ENCODE measurements around the gene VASP.
"Not testable (repeated sequence)": the region's sequence is repeated elsewhere in the genome, so short reads cannot be mapped to it uniquely, and the experiment has no call there.

VASP gene

GRCh38 chr19:45497791-45498190 is 9.5 kb upstream of the VASP start:
- DNase-seq (ENCODE audit: low spot score): no peak

DNA sequence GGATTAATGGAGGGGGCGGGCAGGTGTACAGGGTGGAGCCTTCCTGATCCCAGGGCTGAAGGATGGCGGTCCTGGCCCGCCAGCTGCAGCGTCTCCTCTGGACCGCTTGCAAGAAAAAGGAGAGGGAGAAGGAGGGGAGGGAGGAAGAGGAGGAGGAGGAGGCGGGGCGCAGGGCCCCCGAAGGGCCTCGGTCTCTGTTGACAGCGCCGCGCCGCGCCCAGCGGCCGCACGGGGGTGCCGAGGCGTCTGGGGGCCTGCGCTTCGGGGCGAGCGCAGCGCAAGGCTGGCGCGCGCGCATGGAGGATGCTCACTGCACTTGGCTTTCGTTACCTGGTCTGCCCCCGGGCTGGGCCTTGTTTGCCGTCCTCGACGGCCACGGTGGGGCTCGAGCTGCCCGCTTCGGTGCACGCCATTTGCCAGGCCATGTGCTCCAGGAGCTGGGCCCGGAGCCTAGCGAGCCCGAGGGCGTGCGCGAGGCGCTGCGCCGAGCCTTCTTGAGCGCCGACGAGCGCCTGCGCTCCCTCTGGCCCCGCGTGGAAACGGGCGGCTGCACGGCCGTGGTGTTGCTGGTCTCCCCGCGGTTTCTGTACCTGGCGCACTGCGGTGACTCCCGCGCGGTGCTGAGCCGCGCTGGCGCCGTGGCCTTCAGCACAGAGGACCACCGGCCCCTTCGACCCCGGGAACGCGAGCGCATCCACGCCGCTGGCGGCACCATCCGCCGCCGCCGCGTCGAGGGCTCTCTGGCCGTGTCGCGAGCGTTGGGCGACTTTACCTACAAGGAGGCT is 8.7 kb upstream of the VASP start, which contains the start of gene PPM1N:
TSS of gene PPM1N (plus strand) at position 33 of the 785 bp plus-strand sequence. CDS start at position 63, 30 bp downstream.
- DNase-seq (ENCODE audit: low spot score): no peak

GRCh38 chr19:45499196-45500180 is 7.8 kb upstream of the VASP start:
- no peak for DNase-seq (ENCODE audit: low spot score)

DNA sequence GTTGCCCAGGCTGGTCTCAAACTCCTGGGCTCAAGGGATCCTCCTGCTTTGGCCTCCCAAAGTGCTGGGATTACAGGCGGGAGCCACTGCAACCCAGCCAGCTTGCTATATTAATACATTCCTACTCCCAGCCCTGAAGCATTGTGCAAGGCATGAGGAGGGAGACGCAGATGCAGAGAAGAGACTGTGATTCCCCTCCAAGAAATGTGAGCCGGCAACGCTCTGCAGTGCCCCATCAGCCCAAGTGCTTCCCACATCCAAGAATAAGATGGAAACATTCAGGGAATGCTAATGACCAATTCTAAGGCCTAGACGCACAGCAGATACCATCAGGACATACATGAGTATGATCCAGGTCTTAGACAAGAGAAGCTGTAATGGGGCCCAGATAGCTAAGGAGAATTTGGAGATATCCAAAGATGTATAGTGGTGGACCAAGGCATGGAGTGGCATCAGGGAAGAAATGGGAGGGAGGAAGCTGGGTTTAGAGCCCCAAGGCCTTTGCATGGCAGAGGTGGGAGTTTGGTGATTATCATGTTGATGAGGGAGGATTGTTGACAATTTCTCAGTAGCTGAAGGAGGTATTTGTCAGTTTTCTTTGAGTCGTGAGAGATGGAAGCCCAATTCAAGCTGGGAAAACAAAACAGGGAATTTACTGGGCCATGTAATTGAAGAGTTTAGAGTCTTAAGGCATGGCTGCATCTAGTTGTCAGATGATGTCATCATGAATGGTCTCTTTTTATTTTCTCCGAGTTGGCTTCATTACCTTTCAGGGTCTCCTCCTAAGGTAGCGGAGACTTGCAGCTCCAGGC is 6.2 kb upstream of the VASP start:
- no peak for DNase-seq (ENCODE audit: low spot score)

DNA sequence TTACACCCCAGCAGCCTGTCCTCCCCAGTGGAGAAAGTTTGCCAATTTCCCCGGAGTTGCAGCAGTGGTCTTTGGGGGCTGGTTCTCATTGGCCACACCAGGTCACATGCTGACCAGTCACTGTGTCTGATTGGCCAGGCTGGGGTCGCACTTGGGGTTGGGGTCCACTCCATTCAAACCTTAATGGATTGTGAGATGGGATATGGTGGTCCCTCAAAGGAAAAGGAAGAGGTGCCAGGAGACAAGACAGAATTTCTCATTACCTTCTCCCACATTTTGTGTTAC is 5.6 kb upstream of the VASP start:
- DNase-seq (ENCODE audit: low spot score): no peak

DNA sequence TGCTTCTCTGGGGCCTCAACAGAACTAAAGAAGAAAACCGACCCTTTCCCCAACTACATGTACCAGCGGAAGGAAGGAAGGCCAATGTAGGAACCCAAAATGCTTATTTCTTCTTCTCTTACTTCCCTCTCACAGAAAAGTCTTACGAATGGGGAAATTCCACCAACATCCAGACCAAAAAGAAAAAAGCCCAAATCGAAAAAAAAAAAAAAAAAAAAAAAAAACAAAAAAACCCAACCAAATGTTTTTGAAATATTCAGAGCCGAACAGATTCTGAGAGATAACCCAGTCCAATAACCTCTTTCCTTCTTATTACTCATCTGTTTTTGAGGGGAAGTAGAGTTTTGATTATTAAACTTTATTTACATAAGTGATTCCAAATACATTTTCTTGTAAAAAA is 5.2 kb upstream of the VASP start:
- DNase-seq (ENCODE audit: low spot score): no peak

DNA sequence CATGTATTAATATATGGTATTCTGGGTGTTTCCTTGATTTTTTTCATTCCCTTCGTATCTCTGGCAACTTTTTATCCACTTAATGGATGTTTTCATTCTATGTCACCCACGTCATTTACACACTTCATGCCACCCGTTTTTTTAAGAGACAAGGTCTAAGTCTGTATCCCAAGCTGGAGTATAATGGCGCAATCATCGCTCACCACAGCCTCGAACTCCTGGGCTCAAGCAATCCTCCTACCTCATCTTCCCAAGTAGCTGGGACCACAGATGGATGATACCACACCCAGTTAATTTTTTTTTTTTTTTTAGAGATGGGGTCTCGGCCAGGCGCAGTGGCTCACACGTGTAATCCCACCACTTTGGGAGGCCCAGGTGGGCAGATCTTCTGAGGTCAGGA is 3.4 kb upstream of the VASP start:
- DNase-seq (ENCODE audit: low spot score): no peak

DNA sequence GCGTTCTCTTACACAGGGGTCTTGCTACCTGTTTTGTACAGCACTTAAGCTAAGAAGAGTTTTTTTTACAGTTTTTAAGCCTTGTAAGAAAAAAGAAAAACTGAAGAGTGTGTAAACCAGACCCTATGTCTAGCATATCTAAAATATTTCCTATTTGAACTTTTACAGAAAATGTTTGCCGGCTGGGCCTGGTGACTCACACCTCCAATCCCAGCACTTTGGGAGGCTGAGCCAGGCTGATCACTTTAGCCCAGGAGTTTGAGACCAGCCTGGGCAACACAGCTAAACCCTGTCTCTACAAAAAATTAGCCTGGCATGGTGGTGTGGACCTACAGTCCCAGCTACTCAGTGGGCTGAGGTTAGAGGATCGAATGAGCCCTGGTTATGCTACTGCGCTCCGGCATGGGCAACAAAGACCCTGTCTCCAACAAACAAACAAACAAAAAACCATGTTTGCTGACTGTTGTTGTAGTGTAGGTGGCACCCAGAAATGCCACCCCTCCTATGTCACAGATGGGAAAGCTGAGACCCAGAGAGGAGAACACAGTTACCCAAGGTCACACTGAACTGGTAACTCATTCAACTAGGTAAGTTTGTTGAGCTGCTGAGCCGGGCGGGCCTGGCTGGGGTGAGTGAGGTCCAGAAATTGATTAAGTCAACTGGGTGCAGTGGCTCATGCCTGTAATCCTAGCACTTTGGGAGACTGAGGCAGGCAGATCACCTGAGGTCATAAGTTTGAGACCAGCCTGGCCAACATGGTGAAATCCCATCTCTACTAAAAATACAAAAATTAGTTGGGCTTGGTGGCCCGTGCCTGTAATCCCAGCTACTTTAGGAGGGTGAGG is 1.9 kb upstream of the VASP start:
- DNase-seq (ENCODE audit: low spot score): no peak

GRCh38 chr19:45505996-45506245 is 1.4 kb upstream of the VASP start:
- no peak for DNase-seq (ENCODE audit: low spot score)

GRCh38 chr19:45506246-45506988 is 862 bp upstream of the VASP start:
- peak; percentile 96 for DNase-seq (ENCODE audit: low spot score)

GRCh38 chr19:45507872-45508416 is 665 bp downstream of the VASP start:
- DNase-seq (ENCODE audit: low spot score): no peak

DNA sequence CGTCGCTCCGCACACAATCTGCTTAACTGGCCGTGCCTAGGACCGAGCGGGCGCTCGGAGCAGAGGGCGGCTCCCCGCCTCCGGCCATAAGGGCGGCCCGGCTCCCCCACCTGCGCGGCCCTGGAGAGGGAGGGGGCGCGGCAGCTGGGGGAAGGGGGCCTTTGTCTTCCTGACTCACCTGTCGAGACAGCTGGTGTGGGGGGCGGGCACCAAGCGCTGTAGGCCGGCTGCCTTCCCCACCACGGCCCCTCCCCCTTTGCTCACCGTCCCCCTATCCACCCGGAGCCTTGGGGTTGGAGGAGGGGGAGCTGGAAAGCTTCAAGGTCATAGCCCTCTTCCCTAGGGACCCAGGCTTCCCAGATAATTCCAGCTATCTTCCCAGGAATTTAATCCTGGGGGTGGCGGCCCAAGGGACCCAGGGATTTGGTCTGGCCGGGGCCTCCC is 1.2 kb downstream of the VASP start:
- peak; percentile 55 for DNase-seq (ENCODE audit: low spot score)

GRCh38 chr19:45508861-45509691 is 1.8 kb downstream of the VASP start:
- DNase-seq (ENCODE audit: low spot score): peak; percentile 60

- no peak for DNase-seq (ENCODE audit: low spot score)
These were observed 2.4 kb downstream of the VASP start for GRCh38 chr19:45509692-45510015.

DNA sequence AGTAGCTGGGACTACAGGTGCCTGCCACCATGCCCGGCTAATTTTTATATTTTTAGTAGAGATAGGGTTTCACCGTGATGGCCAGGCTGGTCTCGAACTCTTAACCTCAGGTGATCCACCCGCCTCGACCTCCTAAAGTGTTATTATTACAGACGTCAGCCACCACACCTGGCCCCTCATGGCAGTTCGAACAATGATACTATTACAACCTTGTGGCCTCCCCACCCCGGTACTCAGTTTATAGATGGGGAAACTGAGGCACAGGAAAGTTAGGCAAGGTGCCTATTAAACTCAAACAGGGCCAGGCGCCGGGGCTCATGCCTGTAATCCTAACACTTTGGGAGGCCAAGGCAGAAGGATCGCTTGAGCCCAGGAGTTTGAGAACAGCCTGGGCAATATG is 3.1 kb downstream of the VASP start:
- DNase-seq (ENCODE audit: low spot score): not testable (repeated sequence)

DNA sequence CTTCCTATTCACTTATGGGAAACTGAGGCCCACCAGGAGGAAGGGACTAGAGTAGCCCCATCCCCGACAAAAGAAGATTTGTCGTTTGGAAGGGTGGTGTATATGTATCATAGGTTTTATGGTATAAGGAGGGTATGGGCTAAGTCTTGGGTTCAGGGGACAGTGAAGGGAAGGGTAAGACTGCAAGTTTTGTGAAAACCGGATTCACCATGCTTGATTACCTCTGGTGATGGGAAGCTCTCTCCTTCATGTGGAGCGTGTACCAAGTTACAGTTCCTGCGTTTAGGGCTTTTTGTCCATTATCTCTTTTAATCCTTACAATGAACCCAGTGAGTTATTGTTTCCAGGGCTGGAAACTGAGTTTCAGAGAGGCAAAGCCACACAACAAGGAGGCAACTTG is 3.8 kb downstream of the VASP start:
- no peak for DNase-seq (ENCODE audit: low spot score)

DNA sequence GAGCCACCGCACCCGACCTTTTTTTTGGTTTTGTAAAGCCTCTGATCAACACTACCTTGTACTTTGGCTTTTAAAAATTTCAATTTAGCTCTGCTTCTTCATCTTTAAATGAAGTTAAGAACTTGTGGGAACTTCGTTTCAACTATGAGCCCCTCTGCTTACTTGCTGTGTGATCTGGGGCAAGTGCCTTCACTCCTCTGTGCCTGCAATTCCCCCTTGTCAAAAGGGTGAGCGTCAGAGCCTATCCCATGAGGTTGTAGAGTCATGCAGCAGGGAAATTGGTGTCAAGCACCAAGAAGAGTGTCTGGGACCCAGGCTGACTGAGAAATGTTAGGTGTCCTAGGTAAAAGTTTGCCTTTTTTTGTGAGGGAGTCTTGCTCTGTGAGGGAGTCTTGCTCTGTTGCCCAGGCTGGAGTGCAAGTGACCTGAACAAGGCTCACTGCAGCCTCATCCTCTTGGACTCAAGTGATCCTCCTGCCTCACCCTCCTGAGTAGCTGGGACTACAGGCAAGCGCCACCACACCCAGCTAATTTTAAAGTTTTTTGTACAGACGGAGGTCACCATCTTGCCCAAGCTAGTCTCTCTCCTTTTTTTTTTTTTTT is 5.7 kb downstream of the VASP start:
- DNase-seq (ENCODE audit: low spot score): no peak

DNA sequence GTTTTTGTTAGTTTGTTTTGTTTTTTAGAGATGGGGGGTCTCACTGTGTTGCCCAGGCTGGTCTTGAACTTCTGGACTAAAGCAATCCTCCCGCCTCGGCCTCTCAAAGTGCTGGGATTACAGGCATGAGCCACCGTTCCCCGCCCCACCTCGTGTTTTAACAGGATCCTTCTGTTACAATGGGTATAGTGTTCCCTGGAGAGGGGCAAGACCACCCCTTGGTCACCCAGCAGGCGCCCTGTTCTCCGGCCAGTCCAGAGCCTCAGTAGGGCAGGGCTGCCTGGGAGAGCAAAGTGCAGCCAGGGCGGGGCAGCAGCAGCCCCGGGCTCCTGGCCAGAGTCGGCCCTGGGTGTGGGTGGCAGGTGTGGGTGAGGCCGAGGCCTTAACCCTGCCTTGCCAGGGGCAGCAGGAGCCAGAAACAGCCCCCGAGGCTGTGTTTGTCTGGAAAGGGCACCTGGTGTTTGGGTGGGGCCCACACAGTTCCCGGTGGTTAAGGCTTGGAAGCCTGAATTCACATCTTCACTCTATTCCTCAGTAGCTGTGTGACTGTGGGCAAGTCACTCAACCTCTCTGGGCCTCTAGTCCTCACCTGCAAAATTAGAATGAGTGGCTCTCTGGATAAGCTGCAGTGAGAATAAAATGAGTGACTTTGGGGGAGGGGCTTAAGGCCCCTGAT is 7.2 kb downstream of the VASP start:
- DNase-seq (ENCODE audit: low spot score): no peak

- DNase-seq (ENCODE audit: low spot score): no peak
These were observed 7.9 kb downstream of the VASP start for GRCh38 chr19:45515081-45515624.

All from SW480 (cell line).